Measurements from ENCODE around the gene CACNA1H.

The CACNA1H gene

GRCh38 chr16:1171001-1171400, 18.1 kb downstream of the CACNA1H start:
- no peaks in the 10 kb centered on the region for H3K9me3 Mint-ChIP-seq
- H3K27ac Mint-ChIP-seq: no peak overlapping the region
- H3K36me3 Mint-ChIP-seq: no peaks in the 10 kb centered on the region
- no peaks in the 10 kb centered on the region for H3K4me1 Mint-ChIP-seq
- no peak overlapping the region for H3K4me3 Mint-ChIP-seq
- no peaks in the 10 kb centered on the region for H3K27me3 Mint-ChIP-seq

GRCh38 chr16:1171854-1172428, 19.0 kb downstream of the CACNA1H start:
- Mint-ChIP-seq H3K27me3 (no peaks in the 10 kb centered on the region), H3K4me3 (no peak overlapping the region), H3K27ac (no peak overlapping the region), H3K4me1 (no peaks in the 10 kb centered on the region), H3K36me3 (no peaks in the 10 kb centered on the region), H3K9me3 (no peaks in the 10 kb centered on the region)

- H3K27ac Mint-ChIP-seq: no peak overlapping the region
- H3K4me1 Mint-ChIP-seq: no peaks in the 10 kb centered on the region
- no peaks in the 10 kb centered on the region for H3K9me3 Mint-ChIP-seq
- H3K36me3 Mint-ChIP-seq: no peaks in the 10 kb centered on the region
- H3K27me3 Mint-ChIP-seq: no peaks in the 10 kb centered on the region
- H3K4me3 Mint-ChIP-seq: no peak overlapping the region
Observed at GRCh38 chr16:1172651-1173050, 19.7 kb downstream of the CACNA1H start.

- Mint-ChIP-seq H3K36me3 (no peaks in the 10 kb centered on the region), H3K4me3 (no peak overlapping the region), H3K9me3 (no peaks in the 10 kb centered on the region), H3K27ac (no peak overlapping the region), H3K4me1 (no peaks in the 10 kb centered on the region), H3K27me3 (no peaks in the 10 kb centered on the region)
Observed at GRCh38 chr16:1173788-1174451, 21.0 kb downstream of the CACNA1H start.

- H3K4me3 Mint-ChIP-seq: no peak overlapping the region
- H3K27ac Mint-ChIP-seq: no peak overlapping the region
- no peaks in the 10 kb centered on the region for H3K36me3 Mint-ChIP-seq
- no peaks in the 10 kb centered on the region for H3K4me1 Mint-ChIP-seq
- no peaks in the 10 kb centered on the region for H3K9me3 Mint-ChIP-seq
- H3K27me3 Mint-ChIP-seq: no peaks in the 10 kb centered on the region
Observed at GRCh38 chr16:1174477-1175357, 21.8 kb downstream of the CACNA1H start.

GRCh38 chr16:1175566-1176279, 22.8 kb downstream of the CACNA1H start:
- H3K4me3 Mint-ChIP-seq: no peak overlapping the region
- H3K27me3 Mint-ChIP-seq: no peaks in the 10 kb centered on the region
- no peak overlapping the region for H3K27ac Mint-ChIP-seq
- no peaks in the 10 kb centered on the region for H3K4me1 Mint-ChIP-seq
- H3K9me3 Mint-ChIP-seq: no peaks in the 10 kb centered on the region
- H3K36me3 Mint-ChIP-seq: no peaks in the 10 kb centered on the region

- Mint-ChIP-seq H3K9me3 (no peaks in the 10 kb centered on the region), H3K4me1 (no peaks in the 10 kb centered on the region), H3K27ac (no peak overlapping the region), H3K27me3 (no peaks in the 10 kb centered on the region), H3K36me3 (no peaks in the 10 kb centered on the region), H3K4me3 (no peak overlapping the region)
Observed at GRCh38 chr16:1176280-1176897, 23.5 kb downstream of the CACNA1H start.

GRCh38 chr16:1177053-1177452, 24.1 kb downstream of the CACNA1H start:
- H3K27ac Mint-ChIP-seq: no peak overlapping the region
- no peak overlapping the region for H3K4me3 Mint-ChIP-seq
- no peaks in the 10 kb centered on the region for H3K4me1 Mint-ChIP-seq
- H3K36me3 Mint-ChIP-seq: no peaks in the 10 kb centered on the region
- no peaks in the 10 kb centered on the region for H3K27me3 Mint-ChIP-seq
- no peaks in the 10 kb centered on the region for H3K9me3 Mint-ChIP-seq

GRCh38 chr16:1177750-1178149, 24.8 kb downstream of the CACNA1H start:
- H3K4me3 Mint-ChIP-seq: no peak overlapping the region
- H3K9me3 Mint-ChIP-seq: no peaks in the 10 kb centered on the region
- H3K27me3 Mint-ChIP-seq: no peaks in the 10 kb centered on the region
- H3K36me3 Mint-ChIP-seq: no peaks in the 10 kb centered on the region
- no peak overlapping the region for H3K27ac Mint-ChIP-seq
- no peaks in the 10 kb centered on the region for H3K4me1 Mint-ChIP-seq

- H3K4me3 Mint-ChIP-seq: no peak overlapping the region
- H3K9me3 Mint-ChIP-seq: no peaks in the 10 kb centered on the region
- H3K27ac Mint-ChIP-seq: no peak overlapping the region
- H3K4me1 Mint-ChIP-seq: no peaks in the 10 kb centered on the region
- no peaks in the 10 kb centered on the region for H3K27me3 Mint-ChIP-seq
- no peaks in the 10 kb centered on the region for H3K36me3 Mint-ChIP-seq
Observed at GRCh38 chr16:1178295-1178910, 25.5 kb downstream of the CACNA1H start.

GRCh38 chr16:1180549-1181403, 27.9 kb downstream of the CACNA1H start:
- H3K36me3 Mint-ChIP-seq: no peaks in the 10 kb centered on the region

GRCh38 chr16:1181404-1182315, 28.8 kb downstream of the CACNA1H start:
- Mint-ChIP-seq H3K9me3 (no peaks in the 10 kb centered on the region), H3K36me3 (no peaks in the 10 kb centered on the region), H3K27ac (no peak overlapping the region), H3K4me3 (no peak overlapping the region), H3K4me1 (no peaks in the 10 kb centered on the region), H3K27me3 (no peaks in the 10 kb centered on the region)

More at GRCh38 chr16:1180549-1181403, 27.9 kb downstream of the CACNA1H start:
- Mint-ChIP-seq H3K4me3 (no peak overlapping the region), H3K27me3 (no peaks in the 10 kb centered on the region), H3K4me1 (no peaks in the 10 kb centered on the region), H3K9me3 (no peaks in the 10 kb centered on the region), H3K27ac (no peak overlapping the region)

- Mint-ChIP-seq H3K27me3 (no peaks in the 10 kb centered on the region), H3K36me3 (no peaks in the 10 kb centered on the region), H3K9me3 (no peaks in the 10 kb centered on the region), H3K4me3 (no peak overlapping the region), H3K27ac (no peak overlapping the region), H3K4me1 (no peaks in the 10 kb centered on the region)
Observed at GRCh38 chr16:1182316-1182671, 29.4 kb downstream of the CACNA1H start.

All from activated naive CD4-positive, alpha-beta T cell treated with anti-CD3 and anti-CD28 coated beads, Interleukin-2, amount 50 U/mL, for 24 hours (primary cell).